ENCODE data around the gene MYH16. TPM values are rescaled to one million over a fixed set of nuclear protein-coding genes. Genes with fewer than 3 reads are reported as not detected.
"Not testable (repeated sequence)": the region's sequence is repeated elsewhere in the genome, so short reads cannot be mapped to it uniquely, and the experiment has no call there.

Gene MYH16
- total RNA-seq, 4 donors from 2014 or later: not detected

DNA sequence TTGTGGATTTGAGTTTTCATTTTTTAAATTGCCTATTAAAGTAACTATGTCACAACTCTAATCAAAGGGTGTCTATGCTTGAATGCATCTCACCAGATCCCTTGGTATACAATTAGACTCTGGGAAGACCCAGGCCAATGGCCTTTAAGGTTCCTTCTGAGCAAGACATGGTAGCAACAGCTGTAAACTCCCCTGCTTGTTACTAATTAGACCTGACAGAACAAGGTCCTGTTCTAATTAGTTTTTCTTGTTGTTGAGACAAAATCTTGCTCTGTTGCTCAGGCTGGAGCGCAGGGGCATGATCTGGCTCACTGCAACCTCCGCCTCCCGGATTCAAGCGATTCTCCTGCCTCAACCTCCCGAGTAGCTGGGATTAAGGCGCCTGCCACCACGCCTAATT lies 2.9 kb downstream of the MYH16 start:
- no peak for DNase-seq (ENCODE audit: low spot score)
- no peak for ATAC-seq (ENCODE audit: low FRiP score)
- TF ChIP-seq, protein P1, sequence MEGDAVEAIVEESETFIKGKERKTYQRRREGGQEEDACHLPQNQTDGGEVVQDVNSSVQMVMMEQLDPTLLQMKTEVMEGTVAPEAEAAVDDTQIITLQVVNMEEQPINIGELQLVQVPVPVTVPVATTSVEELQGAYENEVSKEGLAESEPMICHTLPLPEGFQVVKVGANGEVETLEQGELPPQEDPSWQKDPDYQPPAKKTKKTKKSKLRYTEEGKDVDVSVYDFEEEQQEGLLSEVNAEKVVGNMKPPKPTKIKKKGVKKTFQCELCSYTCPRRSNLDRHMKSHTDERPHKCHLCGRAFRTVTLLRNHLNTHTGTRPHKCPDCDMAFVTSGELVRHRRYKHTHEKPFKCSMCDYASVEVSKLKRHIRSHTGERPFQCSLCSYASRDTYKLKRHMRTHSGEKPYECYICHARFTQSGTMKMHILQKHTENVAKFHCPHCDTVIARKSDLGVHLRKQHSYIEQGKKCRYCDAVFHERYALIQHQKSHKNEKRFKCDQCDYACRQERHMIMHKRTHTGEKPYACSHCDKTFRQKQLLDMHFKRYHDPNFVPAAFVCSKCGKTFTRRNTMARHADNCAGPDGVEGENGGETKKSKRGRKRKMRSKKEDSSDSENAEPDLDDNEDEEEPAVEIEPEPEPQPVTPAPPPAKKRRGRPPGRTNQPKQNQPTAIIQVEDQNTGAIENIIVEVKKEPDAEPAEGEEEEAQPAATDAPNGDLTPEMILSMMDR (IDR thresholded peaks at IDR 0.05): no peak

DNA sequence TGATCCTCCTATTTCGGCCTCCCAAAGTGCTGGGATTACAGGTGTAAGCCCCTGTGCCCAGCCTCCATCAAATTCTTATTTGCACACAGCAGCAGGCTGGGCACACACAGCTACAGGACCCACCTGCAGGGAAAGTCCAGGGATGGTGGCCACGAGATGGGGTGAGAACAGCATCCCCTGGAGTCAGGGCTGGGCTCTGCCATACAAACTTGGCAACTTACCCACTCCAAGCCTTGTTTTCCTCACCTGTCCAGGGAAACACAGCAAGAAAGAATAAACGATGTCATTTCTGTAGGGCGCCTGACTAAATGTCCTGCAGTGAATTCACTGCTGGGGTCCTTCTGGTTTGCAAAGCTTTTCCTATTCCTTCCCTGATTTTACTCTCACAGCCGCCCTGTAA lies 5.5 kb downstream of the MYH16 start:
- DNase-seq (ENCODE audit: low spot score) (no peak), ATAC-seq (ENCODE audit: low FRiP score) (no peak)
- TF ChIP-seq, protein P1 (IDR thresholded peaks at IDR 0.05): no peak

- ATAC-seq (ENCODE audit: low FRiP score); DNase-seq (ENCODE audit: low spot score): not testable (repeated sequence)
Observed at GRCh38 chr7:99284165-99284564, 11.5 kb downstream of the MYH16 start.

GRCh38 chr7:99287779-99288534 lies 15.3 kb downstream of the MYH16 start:
- DNase-seq (ENCODE audit: low spot score): no peak
- TF ChIP-seq, protein P1 (IDR thresholded peaks at IDR 0.05): no peak
- no peak for ATAC-seq (ENCODE audit: low FRiP score)

DNA sequence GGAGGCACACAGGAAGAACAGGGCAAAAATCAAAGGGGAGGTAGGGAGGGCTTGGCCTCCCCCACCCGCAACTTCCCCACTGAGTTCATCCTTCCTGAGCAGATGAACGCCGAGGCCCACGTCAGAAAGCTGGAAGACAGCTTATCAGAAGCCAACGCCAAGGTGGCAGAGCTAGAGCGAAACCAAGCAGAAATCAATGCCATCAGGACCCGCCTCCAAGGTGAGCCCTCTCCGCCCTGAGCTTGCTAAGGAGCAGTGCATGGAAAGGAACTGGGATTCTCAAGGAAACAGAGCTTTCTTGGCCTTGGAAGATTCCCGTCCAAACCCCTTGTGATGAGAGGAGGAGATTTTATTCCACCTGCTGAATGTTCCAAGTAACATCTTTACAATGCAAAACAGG lies 16.5 kb downstream of the MYH16 start:
- DNase-seq (ENCODE audit: low spot score) (no peak), ATAC-seq (ENCODE audit: low FRiP score) (no peak)
- TF ChIP-seq, protein P1 (IDR thresholded peaks at IDR 0.05): no peak

DNA sequence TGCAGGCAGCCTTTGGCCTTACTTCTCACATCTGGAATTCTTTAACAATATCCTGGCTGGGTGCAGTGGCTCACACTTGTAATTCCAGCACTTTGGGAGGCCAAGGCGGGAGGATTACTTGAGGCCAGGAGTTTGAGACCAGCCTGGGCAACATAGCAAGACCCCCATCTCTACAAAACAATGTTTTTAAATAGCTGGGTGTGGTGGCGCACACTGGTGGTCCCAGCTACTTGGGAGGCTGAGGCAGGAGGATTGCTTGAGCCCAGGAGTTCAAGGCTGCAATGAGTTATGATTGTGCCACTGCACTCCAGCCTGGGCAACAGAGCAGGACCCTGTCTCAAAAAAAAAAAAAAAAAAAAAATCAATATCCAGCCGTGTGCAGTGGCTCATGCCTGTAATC lies 17.5 kb downstream of the MYH16 start:
- not testable (repeated sequence) for DNase-seq (ENCODE audit: low spot score); ATAC-seq (ENCODE audit: low FRiP score)

DNA sequence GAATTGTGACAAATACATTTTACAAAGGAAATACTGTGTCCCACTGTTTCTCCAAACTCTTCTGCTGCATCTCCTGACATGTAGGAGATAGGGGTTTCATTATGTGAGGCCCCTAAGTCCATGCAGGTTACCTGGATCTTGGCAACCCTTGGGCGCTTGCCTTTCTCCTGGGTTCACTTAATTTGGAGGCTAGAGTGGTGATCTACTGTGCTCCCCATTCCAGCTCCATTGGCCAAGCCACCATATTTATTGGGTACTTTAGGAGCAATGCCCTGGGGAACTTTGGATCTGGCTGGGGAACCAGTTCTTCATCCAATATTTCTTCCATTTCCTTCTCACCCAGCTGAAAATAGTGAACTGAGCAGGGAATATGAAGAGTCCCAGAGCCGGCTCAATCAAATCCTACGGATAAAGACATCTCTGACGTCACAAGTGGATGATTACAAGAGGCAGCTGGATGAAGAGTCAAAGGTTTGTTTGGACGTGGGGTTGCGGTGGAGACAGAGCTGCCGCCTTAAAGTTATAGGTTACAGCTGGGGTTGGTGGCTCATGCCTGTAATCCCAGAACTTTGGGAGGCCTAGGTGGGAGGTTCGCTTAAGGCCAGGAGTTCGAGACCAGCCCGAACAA lies 18.5 kb downstream of the MYH16 start:
- TF ChIP-seq, protein P1 (IDR thresholded peaks at IDR 0.05): no peak
- ATAC-seq (ENCODE audit: low FRiP score) (no peak), DNase-seq (ENCODE audit: low spot score) (no peak)

DNA sequence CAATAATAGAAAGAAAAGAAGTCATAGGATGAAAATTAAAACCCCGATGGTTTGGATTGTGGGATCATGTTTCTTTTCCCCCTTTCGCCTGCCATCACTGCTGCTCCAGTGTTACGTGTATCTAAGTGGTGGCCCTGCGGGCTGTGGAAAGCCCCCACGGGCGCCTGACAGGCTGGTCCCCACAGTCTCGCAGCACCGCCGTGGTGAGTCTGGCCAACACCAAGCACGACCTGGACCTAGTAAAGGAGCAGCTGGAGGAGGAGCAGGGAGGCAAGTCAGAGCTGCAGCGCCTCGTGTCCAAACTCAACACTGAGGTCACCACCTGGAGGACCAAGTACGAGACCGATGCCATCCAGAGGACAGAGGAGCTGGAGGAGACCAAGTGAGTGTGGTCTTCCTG lies 19.5 kb downstream of the MYH16 start:
- no peak for DNase-seq (ENCODE audit: low spot score)
- ATAC-seq (ENCODE audit: low FRiP score): no peak
- TF ChIP-seq, protein P1 (IDR thresholded peaks at IDR 0.05): no peak

Data from omental fat pad (tissue), 4 donors.